ENCODE data around the gene LIME1. TPM values are rescaled to one million over a fixed set of nuclear protein-coding genes. Genes with fewer than 3 reads are reported as not detected.

LIME1 gene
- total RNA-seq, 1 experiment from 2014 or later, result 13.5 TPM

DNA sequence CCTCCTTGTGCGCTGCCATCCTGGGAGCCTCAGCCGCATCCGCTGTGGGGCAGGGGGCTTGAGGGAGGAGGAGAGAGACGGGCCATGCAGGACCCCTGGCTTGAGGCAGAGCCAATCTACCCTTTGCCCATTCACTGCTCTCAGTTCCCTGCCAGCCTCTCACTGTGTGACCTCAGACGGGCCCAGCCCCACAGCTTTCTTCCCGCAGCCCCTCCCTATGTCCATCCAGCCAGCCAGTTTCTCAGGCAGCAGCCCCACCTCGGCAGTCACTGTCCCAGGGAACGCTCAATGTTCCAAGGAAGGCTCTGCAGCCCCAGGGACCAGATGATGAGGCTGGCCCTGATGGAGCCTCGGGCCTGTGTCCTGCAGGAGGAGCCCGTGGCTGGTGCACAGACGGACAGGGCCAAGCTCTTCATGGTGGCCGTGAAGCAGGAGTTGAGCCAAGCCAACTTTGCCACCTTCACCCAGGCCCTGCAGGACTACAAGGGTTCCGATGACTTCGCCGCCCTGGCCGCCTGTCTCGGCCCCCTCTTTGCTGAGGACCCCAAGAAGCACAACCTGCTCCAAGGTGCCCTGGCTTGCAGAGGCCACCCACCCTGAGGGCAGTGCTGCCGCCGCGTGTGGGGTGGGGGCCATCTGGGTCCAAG lies 43.9 kb upstream of the LIME1 start:
- no peak for DNase-seq
- no peak overlapping the region for H4K5ac ChIP-seq (ENCODE audit: insufficient read length, low read depth, low read length)
- no peaks in the 10 kb centered on the region for H3K27me3 ChIP-seq (ENCODE audit: insufficient read depth, low read length)
- H3K18ac ChIP-seq (ENCODE audit: insufficient read length, low read depth, low read length), result no peak overlapping the region
- H2BK20ac ChIP-seq (ENCODE audit: low read depth, low read length, poor library complexity, severe bottlenecking), result no peak overlapping the region
- H3K27me3 Mint-ChIP-seq (ENCODE audit: low read depth), result peaks cover 5% of the 10 kb centered on the region
- no peak overlapping the region for H3K9ac ChIP-seq (ENCODE audit: extremely low read depth, insufficient read length, low read length)
- no peak overlapping the region for H3K27ac ChIP-seq (ENCODE audit: insufficient read length, low read depth, low read length)
- H4K20me1 ChIP-seq (ENCODE audit: control insufficient read depth, insufficient read depth, insufficient read length), result no peaks in the 10 kb centered on the region
- no peak for TF ChIP-seq CTCF (conservative IDR thresholded peaks at IDR 0.05)
- H2BK5ac ChIP-seq (ENCODE audit: insufficient read length, low read length), result no peak overlapping the region
- peaks cover 3 to 5% of the 10 kb centered on the region in 2 experiments; a peak in 3 of 5 replicates for H3K9me3 Mint-ChIP-seq
- H3K4ac ChIP-seq (ENCODE audit: low read depth, low read length), result no peak overlapping the region
- H2AFZ ChIP-seq (ENCODE audit: low read length), result no peak overlapping the region
- H3K4me3 Mint-ChIP-seq, result no peak overlapping the region
- no peak overlapping the region for H3K27ac Mint-ChIP-seq
- H2BK12ac ChIP-seq (ENCODE audit: insufficient read length, low read depth, low read length), result no peak overlapping the region
- peaks cover 4% of the 10 kb centered on the region for H3K23me2 ChIP-seq (ENCODE audit: insufficient read length, low read depth, low read length, poor library complexity, severe bottlenecking)
- H3K79me2 ChIP-seq (ENCODE audit: insufficient read depth, low read length), result no peaks in the 10 kb centered on the region
- no CpG with 5 or more reads among the region's 20 CpGs for WGBS (ENCODE audit: extremely low coverage, insufficient read length, low lambda C conversion rate)
- no peak overlapping the region for H3K4me2 ChIP-seq (ENCODE audit: insufficient read depth, insufficient read length, low read length)
- peaks cover 14 to 20% (median 17%) of the 10 kb centered on the region in 3 experiments; a peak in 6 of 7 replicates for H3K36me3 Mint-ChIP-seq (ENCODE audit: insufficient read depth in 1 of 3, low read depth in 3 of 3)
- no peak overlapping the region for H3K56ac ChIP-seq (ENCODE audit: insufficient read length, low read depth, low read length)
- H4K91ac ChIP-seq (ENCODE audit: insufficient read length, low read depth, low read length), result no peak overlapping the region
- no peaks in the 10 kb centered on the region for H3K9me3 ChIP-seq (ENCODE audit: control insufficient read depth, low read depth, low read length)
- peaks cover 2 to 8% of the 10 kb centered on the region in 2 experiments for H3K4me1 Mint-ChIP-seq
- H3T11ph ChIP-seq (ENCODE audit: low read length), result no peak overlapping the region
- H2BK15ac ChIP-seq (ENCODE audit: low read depth, low read length), result no peak overlapping the region
- H2BK120ac ChIP-seq (ENCODE audit: low read depth, low read length, poor library complexity, severe bottlenecking), result no peak overlapping the region
- no peaks in the 10 kb centered on the region for H3K79me1 ChIP-seq (ENCODE audit: insufficient read depth, low read depth, low read length, poor library complexity, severe bottlenecking)
- H2AK5ac ChIP-seq (ENCODE audit: insufficient read length, low read length), result no peak overlapping the region
- H4K8ac ChIP-seq (replicated peaks; ENCODE audit: insufficient read length, low read depth, low read length), result no peak overlapping the region
- H3K14ac ChIP-seq (ENCODE audit: insufficient read depth, low read length), result no peak overlapping the region
- H3K23ac ChIP-seq (ENCODE audit: insufficient read length, low read depth, low read length), result no peak overlapping the region
- H3K4me1 ChIP-seq (ENCODE audit: insufficient read depth, low read length), result no peaks in the 10 kb centered on the region
